Adrenal gland (tissue), 12 donors: ENCODE data around the gene ZRANB3. TPM values are rescaled to one million over a fixed set of nuclear protein-coding genes. Genes with fewer than 3 reads are reported as not detected.

Experiments used
- DNase-seq, 7 donors: peaks; one replicate each; pipeline ENCODE4 v3.0.0-alpha.2; 2019 to 2020
- H3K27ac ChIP-seq, 5 donors: fragments of 200-600 bp; sonication (generic) in 4 of 5; 1 replicate in 3 of 5; 2 replicates in 2 of 5; pipeline versions ENCODE4 v1.5.1 to v1.8.0; 2016 to 2020; ENCODE audit warnings: mild to moderate bottlenecking in 1 of 5
- H3K27me3 ChIP-seq: fragments of 200-600 bp; 2 replicates; pipeline ENCODE4 v1.8.0; 2021
- H3K36me3 ChIP-seq, 2 donors: fragments of 200-600 bp; replicated peaks in 1 of 2; 1 replicate in 1 of 2; 2 replicates in 1 of 2; pipeline versions ENCODE4 v1.5.1 to v1.8.0; 2018 to 2022
- H3K4me1 ChIP-seq, 2 donors: fragments of 200-600 bp; replicated peaks in 1 of 2; 1 replicate in 1 of 2; 2 replicates in 1 of 2; pipeline versions ENCODE4 v1.5.1 to v1.8.0; 2018 to 2021
- H3K4me3 ChIP-seq, 4 donors: fragments of 200-600 bp; sonication (generic) in 3 of 4; one replicate each; pipeline ENCODE4 v1.5.1; 2016 to 2018
- H3K9me3 ChIP-seq, 3 donors: fragments of 200-600 bp; sonication (generic) in 1 of 3; replicated peaks in 1 of 3; 1 replicate in 2 of 3; 2 replicates in 1 of 3; pipeline versions ENCODE4 v1.5.1 to v1.8.0; 2016 to 2021
- CTCF ChIP-seq, 6 experiments: fragments of 450-650 bp in 4 of 6; fragments of 200-600 bp in 2 of 6; sonication (generic) in 1 of 6; IDR thresholded peaks; 1 replicate in 5 of 6; 2 replicates in 1 of 6; pipeline versions ENCODE4 v1.5.1 to v1.8.0; 2016 to 2021; ENCODE audit warnings: antibody characterized with exemption in 6 of 6, mild to moderate bottlenecking in 2 of 6, moderate library complexity in 1 of 6
- POLR2A ChIP-seq, 2 donors: fragments of 450-650 bp; IDR thresholded peaks; one replicate each; pipeline ENCODE4 v1.6.1; 2017; ENCODE audit warnings: antibody characterized with exemption in 2 of 2, mild to moderate bottlenecking in 2 of 2, moderate library complexity in 1 of 2
- WGBS, 4 donors: extraction: QIAGEN DNeasy Blood & Tissue Kit in 2 of 4; methylation state at CpG; one replicate each; pipeline versions ENCODE4 v1.1.5 to v1.1.7; 2013 to 2017; 5-methylcytosine and 5-hydroxymethylcytosine counted together
- intact Hi-C, 2 donors: fragments of 100-400 bp; cut with DNase I; formaldehyde crosslinking; loops; one replicate each; pipeline versions ENCODE4 v1.14.1 to v1.15.0; 2022 to 2023
- polyA plus RNA-seq, 3 donors: library from polyadenylated mRNA; stranded (reverse); fragments of 200-250 nt in 2 of 3; fragments of 350-450 nt in 1 of 3; fragmentation: Illumina TruSeq in 1 of 3; extraction: RNeasy Lipid Tissue Mini Kit (QIAGEN cat#74804) in 1 of 3; gene quantifications; one replicate each; pipeline ENCODE4 v1.2.3, GENCODE V29; 2013 to 2014
- total RNA-seq, 9 donors: library from RNA; depleted of rRNA in 4 of 9; stranded (reverse); fragments of >200 nt in 4 of 9; fragments of 120-200 nt in 1 of 9; fragmentation: NEBNext Ultra II Directional in 1 of 9; extraction: Animal tissue kit (Norgen Biotek cat#: 25700) in 1 of 9; gene quantifications; one replicate each; pipeline versions ENCODE4 v1.1.0 to v1.2.4, GENCODE V29; 2013 to 2023
- donor health status: healthy with polysubstance abuse.
- donor health status: Bipolar disorder and iron deficiency.
- donor health status: DM: yes; HTN: yes; CAD: no.
- donor health status: DM: no; HTN: no; CAD: no.
- donor health status: DM: no; HTN: no; CAD: no.
- donor health status: DM: yes; HTN: yes; CAD: no.

Gene ZRANB3
- total and polyA plus RNA-seq, 12 donors: 1.0 to 16.8 (median 9.0) TPM

DNA sequence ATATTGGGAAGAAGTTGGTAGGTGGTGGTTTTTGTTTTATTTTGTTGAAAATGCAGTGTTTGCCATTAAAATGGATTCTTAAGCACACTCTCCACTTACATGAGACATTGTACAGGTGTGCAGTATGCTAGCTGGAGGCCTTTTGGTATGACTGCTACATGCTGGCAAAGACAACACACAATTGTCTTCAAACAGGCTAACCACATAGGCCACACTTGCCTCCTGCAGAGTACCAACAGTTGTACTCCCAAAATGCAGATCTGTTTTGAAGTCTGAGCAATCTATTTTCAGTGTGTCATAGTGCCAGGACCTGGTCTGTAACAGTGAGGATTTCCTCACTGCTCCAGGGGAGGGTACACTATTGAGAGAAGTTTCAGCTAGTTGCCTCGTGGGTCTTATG lies 213.6 kb downstream of the ZRANB3 start:
- H3K27me3 ChIP-seq: no peaks in the 10 kb centered on the region
- H3K4me3 ChIP-seq: no peak overlapping the region
- no peaks in the 10 kb centered on the region for H3K9me3 ChIP-seq
- no peak overlapping the region for H3K27ac ChIP-seq
- H3K36me3 ChIP-seq: no peaks in the 10 kb centered on the region
- H3K4me1 ChIP-seq: no peaks in the 10 kb centered on the region
- DNase-seq: no peak
- WGBS, 4 donors: 68 to 90% (median 81%) methylated on average over 1 of the region's 1 CpG
- TF ChIP-seq CTCF (IDR thresholded peaks at IDR 0.05): no peak
- no peak for TF ChIP-seq POLR2A (IDR thresholded peaks at IDR 0.05)
- intact Hi-C loops: no loop called here

- Histone ChIP-seq H3K27ac (no peak overlapping the region), H3K4me3 (no peak overlapping the region), H3K36me3 (no peaks in the 10 kb centered on the region), H3K27me3 (no peaks in the 10 kb centered on the region), H3K4me1 (no peaks in the 10 kb centered on the region), H3K9me3 (no peaks in the 10 kb centered on the region)
- TF ChIP-seq POLR2A (IDR thresholded peaks at IDR 0.05) (no peak), CTCF (IDR thresholded peaks at IDR 0.05) (no peak)
- DNase-seq: no peak
- intact Hi-C loops: no loop called here
- WGBS, 4 donors: 98 to 100% (median 99%) methylated on average over 2 of the region's 2 CpGs
These were observed 219.1 kb downstream of the ZRANB3 start for GRCh38 chr2:135311962-135312361.

DNA sequence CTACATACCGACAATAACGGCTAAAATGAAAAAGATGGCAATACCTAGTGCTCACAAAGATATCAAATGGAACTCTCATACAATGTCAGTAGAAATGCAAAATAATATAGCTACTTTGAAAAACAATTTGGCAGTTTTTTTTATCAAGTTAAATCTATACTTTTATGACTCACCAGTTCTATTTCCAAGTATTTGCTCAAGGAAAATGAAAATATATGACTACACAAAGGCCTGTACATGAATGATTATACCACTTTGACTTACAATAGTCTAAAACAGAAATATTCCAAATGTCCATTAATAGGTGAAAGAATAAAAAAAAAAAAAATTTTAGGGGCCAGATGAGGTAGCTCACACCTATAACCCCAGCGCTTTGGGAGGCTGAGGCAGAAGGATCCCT lies 219.8 kb downstream of the ZRANB3 start:
- no peak for TF ChIP-seq POLR2A (IDR thresholded peaks at IDR 0.05)
- TF ChIP-seq CTCF (IDR thresholded peaks at IDR 0.05): no peak
- WGBS, 4 donors: 81 to 99% (median 97%) methylated on average over 3 of the region's 3 CpGs
- H3K36me3 ChIP-seq: no peaks in the 10 kb centered on the region
- intact Hi-C loops: no loop called here
- no peak for DNase-seq
- no peaks in the 10 kb centered on the region for H3K9me3 ChIP-seq
- no peak overlapping the region for H3K4me3 ChIP-seq
- no peaks in the 10 kb centered on the region for H3K4me1 ChIP-seq
- no peaks in the 10 kb centered on the region for H3K27me3 ChIP-seq
- no peak overlapping the region for H3K27ac ChIP-seq

- Histone ChIP-seq H3K27me3 (no peaks in the 10 kb centered on the region), H3K9me3 (peaks cover 0 to 11% (median 0%) of the 10 kb centered on the region in 3 donors), H3K36me3 (no peaks in the 10 kb centered on the region), H3K4me3 (no peak overlapping the region), H3K27ac (no peak overlapping the region), H3K4me1 (no peaks in the 10 kb centered on the region)
- DNase-seq: no peak
- TF ChIP-seq POLR2A (IDR thresholded peaks at IDR 0.05): no peak
- no peak for TF ChIP-seq CTCF (IDR thresholded peaks at IDR 0.05)
- WGBS, 4 donors: 91 to 98% (median 96%) methylated on average over 4 of the region's 4 CpGs
- intact Hi-C loops: no loop called here
These were observed 226.3 kb downstream of the ZRANB3 start for GRCh38 chr2:135304694-135305093.
